GM12891 (cell line): ENCODE results near the gene GUF1.

Experiments
- PAX5 ChIP-seq: IDR thresholded peaks from 2 replicates; pipeline ENCODE4 v1.6.1; 2011; ENCODE audit warnings: low read length, moderate library complexity, mild to moderate bottlenecking; ENCODE audit not compliant: insufficient read depth, severe bottlenecking
- POLR2A ChIP-seq: IDR thresholded peaks from 2 replicates; pipeline ENCODE4 v1.6.1; 2011; ENCODE audit warnings: low read depth, low read length, control low read depth
- POLR2AphosphoS5 ChIP-seq: IDR thresholded peaks from 2 replicates; pipeline ENCODE4 v1.6.1; 2011; ENCODE audit warnings: low read depth, low read length, control low read depth
- POU2F2 ChIP-seq: IDR thresholded peaks from 2 replicates; pipeline ENCODE4 v1.6.1; 2011; ENCODE audit warnings: low read depth, mild to moderate bottlenecking, control low read depth, low read length, moderate library complexity
- SPI1 ChIP-seq: IDR thresholded peaks from 2 replicates; pipeline ENCODE4 v1.6.1; 2011; ENCODE audit warnings: low read depth, low read length, control low read depth
- TAF1 ChIP-seq: IDR thresholded peaks from 2 replicates; pipeline ENCODE4 v1.6.1; 2011; ENCODE audit warnings: low read depth, low read length, control low read depth

- TF ChIP-seq POLR2A (no peak), POLR2AphosphoS5 (no peak), POU2F2 (no peak), PAX5 (no peak), TAF1 (no peak), SPI1 (no peak)
These were observed 60.4 kb downstream of the GUF1 start for GRCh38 chr4:44738615-44739014.
